Liver (tissue), 9 donors: ENCODE data around the gene SNCAIP. TPM values are rescaled to one million over a fixed set of nuclear protein-coding genes. Genes with fewer than 3 reads are reported as not detected.
A peak's percentile ranks its signal among the peaks of the same experiment; 100 is the strongest.

Experiments used
- DNase-seq: peaks from one replicate; pipeline ENCODE4 v3.0.0-alpha.2; 2017; ENCODE audit warnings: low spot score
- H3K27ac ChIP-seq, 2 donors: one replicate each; pipeline ENCODE4 v1.7.0; 2013; ENCODE audit warnings: inconsistent platforms in 2 of 2, low read length in 2 of 2, control low read depth in 1 of 2, low read depth in 1 of 2, mild to moderate bottlenecking in 1 of 2
- H3K27me3 ChIP-seq, 4 donors: one replicate each; pipeline versions ENCODE4 v1.6.1 to v1.7.0; 2013; ENCODE audit warnings: low read length in 3 of 4, inconsistent platforms in 1 of 4, mild to moderate bottlenecking in 1 of 4, moderate library complexity in 1 of 4; ENCODE audit not compliant: control insufficient read depth in 4 of 4, insufficient read depth in 4 of 4
- H3K36me3 ChIP-seq, 4 donors: one replicate each; pipeline versions ENCODE4 v1.6.1 to v1.7.0; 2013; ENCODE audit warnings: low read length in 3 of 4, mild to moderate bottlenecking in 3 of 4, low read depth in 1 of 4, moderate library complexity in 1 of 4; ENCODE audit not compliant: control insufficient read depth in 4 of 4, insufficient read depth in 3 of 4
- H3K4me1 ChIP-seq, 4 donors: one replicate each; pipeline versions ENCODE4 v1.6.1 to v1.7.0; 2013; ENCODE audit warnings: low read length in 3 of 4, mild to moderate bottlenecking in 3 of 4, moderate library complexity in 1 of 4; ENCODE audit not compliant: control insufficient read depth in 4 of 4, insufficient read depth in 4 of 4
- H3K4me3 ChIP-seq, 3 donors: one replicate each; pipeline versions ENCODE4 v1.6.1 to v1.7.0; 2013; ENCODE audit warnings: low read length in 3 of 3, control low read depth in 1 of 3, low read depth in 1 of 3, mild to moderate bottlenecking in 1 of 3
- H3K9ac ChIP-seq, 2 donors: one replicate each; pipeline ENCODE4 v1.7.0; 2013; ENCODE audit warnings: low read length in 2 of 2, mild to moderate bottlenecking in 2 of 2, moderate library complexity in 2 of 2, control low read depth in 1 of 2, low read depth in 1 of 2
- H3K9me3 ChIP-seq, 4 donors: one replicate each; pipeline versions ENCODE4 v1.6.1 to v1.7.0; 2013; ENCODE audit warnings: low read length in 3 of 4; ENCODE audit not compliant: control insufficient read depth in 4 of 4
- EGR1 ChIP-seq, 2 donors: IDR thresholded peaks; 2 replicates each; pipeline ENCODE4 v1.6.1; 2016 to 2018; ENCODE audit warnings: antibody characterized with exemption in 2 of 2, low read depth in 2 of 2
- FOXA1 ChIP-seq: IDR thresholded peaks from 2 replicates; pipeline ENCODE4 v1.6.1; 2016; ENCODE audit warnings: antibody characterized with exemption
- FOXA2 ChIP-seq: IDR thresholded peaks from 2 replicates; pipeline ENCODE4 v1.6.1; 2016; ENCODE audit warnings: antibody characterized with exemption
- GABPA ChIP-seq, 2 donors: IDR thresholded peaks in 1 of 2; conservative IDR thresholded peaks in 1 of 2; 2 replicates each; pipeline ENCODE4 v1.6.1; 2016; ENCODE audit warnings: antibody characterized with exemption in 2 of 2, mild to moderate bottlenecking in 1 of 2, moderate library complexity in 1 of 2
- HNF4A ChIP-seq, 2 donors: conservative IDR thresholded peaks; 2 replicates each; pipeline ENCODE4 v1.6.1; 2016; ENCODE audit warnings: antibody characterized with exemption in 2 of 2, mild to moderate bottlenecking in 2 of 2
- HNF4G ChIP-seq: IDR thresholded peaks from 2 replicates; pipeline ENCODE4 v1.6.1; 2016; ENCODE audit warnings: antibody characterized with exemption
- JUND ChIP-seq, 2 donors: IDR thresholded peaks; 2 replicates each; pipeline ENCODE4 v1.6.1; 2016; ENCODE audit warnings: antibody characterized with exemption in 2 of 2
- NR2F2 ChIP-seq: IDR thresholded peaks from 2 replicates; pipeline ENCODE4 v1.6.1; 2016; ENCODE audit warnings: antibody characterized with exemption
- RAD21 ChIP-seq, 2 donors: IDR thresholded peaks; 2 replicates each; pipeline ENCODE4 v1.6.1; 2016; ENCODE audit warnings: antibody characterized with exemption in 2 of 2, mild to moderate bottlenecking in 2 of 2
- RXRA ChIP-seq, 2 donors: IDR thresholded peaks; 2 replicates each; pipeline ENCODE4 v1.6.1; 2017 to 2018; ENCODE audit warnings: antibody characterized with exemption in 2 of 2, mild to moderate bottlenecking in 1 of 2
- SP1 ChIP-seq: IDR thresholded peaks from 2 replicates; pipeline ENCODE4 v1.6.1; 2018; ENCODE audit warnings: antibody characterized with exemption, mild to moderate bottlenecking
- TAF1 ChIP-seq: conservative IDR thresholded peaks from 2 replicates; pipeline ENCODE4 v1.6.1; 2016; ENCODE audit warnings: antibody characterized with exemption, mild to moderate bottlenecking
- YY1 ChIP-seq: IDR thresholded peaks from 2 replicates; pipeline ENCODE4 v1.6.1; 2016; ENCODE audit warnings: antibody characterized with exemption, mild to moderate bottlenecking
- WGBS: extraction: QIAGEN DNeasy Blood & Tissue Kit; methylation state at CpG from one replicate; pipeline ENCODE4 v1.1.7; 2013; 5-methylcytosine and 5-hydroxymethylcytosine counted together
- polyA plus RNA-seq, 2 donors: library from polyadenylated mRNA; stranded (reverse) in 1 of 2; unstranded in 1 of 2; fragments of 200-250 nt in 1 of 2; fragments of >200 nt in 1 of 2; fragmentation: Nextera tagmentation in 1 of 2; extraction: Ambion mirVana in 1 of 2; gene quantifications; one replicate each; pipeline versions ENCODE4 v1.2.1 to v1.2.3, GENCODE V29; 2013 to 2015
- total RNA-seq, 2 donors: library from RNA; depleted of rRNA; stranded (reverse); fragments of >200 nt; gene quantifications; one replicate each; pipeline ENCODE4 v1.2.3, GENCODE V29; 2014
- TF ChIP-seq, protein P1 (sequence below): fragments of 150-350 bp; IDR thresholded peaks from 2 replicates; pipeline ENCODE4 v1.5.1; 2017; ENCODE audit warnings: improper control_type of control experiment, low read depth, low read length; ENCODE audit not compliant: missing input control
- TF ChIP-seq, protein P2 (sequence below): IDR thresholded peaks from 2 replicates; pipeline ENCODE4 v1.6.1; 2016; ENCODE audit warnings: antibody characterized with exemption, mild to moderate bottlenecking
- TF ChIP-seq, protein P3 (sequence below): IDR thresholded peaks from 2 replicates; pipeline ENCODE4 v1.6.1; 2016; ENCODE audit warnings: antibody characterized with exemption
- TF ChIP-seq, protein P4 (sequence below): IDR thresholded peaks from 2 replicates; pipeline ENCODE4 v1.6.1; 2016; ENCODE audit warnings: antibody characterized with exemption
- TF ChIP-seq, protein P5 (sequence below): IDR thresholded peaks from 2 replicates; pipeline ENCODE4 v1.6.1; 2016; ENCODE audit warnings: antibody characterized with exemption
- donor health status: healthy.
- donor health status: healthy.
- donor health status: healthy.
- donor health status: healthy.
- donor health status: healthy.

Gene SNCAIP
- total RNA-seq (under 1 TPM; 0.50 to 0.98 TPM), polyA plus RNA-seq (1 to 10 TPM in 1 of 2 donors, under 1 TPM in 1; 0.17 to 2.1 TPM)

DNA sequence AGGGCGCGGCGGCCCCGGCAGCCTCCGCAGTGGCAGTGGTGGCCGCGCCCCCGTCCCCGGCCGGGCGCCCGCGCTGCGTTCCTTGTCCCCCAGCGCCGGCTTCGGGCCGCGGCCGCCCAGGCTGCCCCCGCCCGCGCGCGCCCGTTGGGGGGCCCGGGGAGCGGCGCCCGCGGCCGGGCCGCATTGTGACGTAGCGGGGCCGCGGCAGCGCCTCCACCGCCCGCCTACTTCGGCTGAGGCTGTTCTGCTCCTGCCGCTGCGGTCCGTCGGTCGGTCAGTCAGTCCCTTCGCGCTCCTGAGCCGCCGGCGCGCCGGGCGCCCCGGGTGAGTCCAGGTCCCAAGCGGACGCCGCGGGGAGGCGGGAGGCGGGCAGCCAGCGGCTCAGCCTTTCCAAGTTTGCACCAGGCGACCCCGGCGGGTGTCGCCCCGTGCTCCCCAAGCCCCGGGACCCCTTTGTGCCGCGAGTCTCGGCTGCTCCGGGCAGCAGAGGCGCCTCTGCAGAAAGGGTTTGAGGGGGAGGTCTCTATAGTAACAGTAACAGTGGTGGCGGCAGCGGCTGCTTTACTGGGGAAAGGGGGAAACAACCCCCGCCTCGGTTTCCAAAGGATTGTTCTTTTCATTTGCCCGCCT, at the start of gene SNCAIP:
Gene SNCAIP (plus strand): TSS at position 277 of the 630 bp plus-strand sequence. CDS start 78,898 bp downstream, outside the sequence.
- Histone ChIP-seq H3K4me3 (peak within 1 kb of the TSS; percentile 24 to 70 (median 27)), H3K4me1 (peaks cover 3 to 16% (median 13%) of the 10 kb centered on the region in 4 donors), H3K36me3 (no peaks in the 10 kb centered on the region), H3K27me3 (peaks cover 0 to 10% (median 3%) of the 10 kb centered on the region in 4 donors), H3K27ac (peak within 1 kb of the TSS; percentile 6 to 18), H3K9me3 (no peaks in the 10 kb centered on the region), H3K9ac (no peak within 1 kb of the TSS)
- WGBS, result 1% methylated on average over 78 of the region's 78 CpGs
- DNase-seq, result peak; percentile 39
- TF ChIP-seq SP1 (no peak), RAD21 (IDR thresholded peaks at IDR 0.05) (no peak)
- TF ChIP-seq, protein P1, sequence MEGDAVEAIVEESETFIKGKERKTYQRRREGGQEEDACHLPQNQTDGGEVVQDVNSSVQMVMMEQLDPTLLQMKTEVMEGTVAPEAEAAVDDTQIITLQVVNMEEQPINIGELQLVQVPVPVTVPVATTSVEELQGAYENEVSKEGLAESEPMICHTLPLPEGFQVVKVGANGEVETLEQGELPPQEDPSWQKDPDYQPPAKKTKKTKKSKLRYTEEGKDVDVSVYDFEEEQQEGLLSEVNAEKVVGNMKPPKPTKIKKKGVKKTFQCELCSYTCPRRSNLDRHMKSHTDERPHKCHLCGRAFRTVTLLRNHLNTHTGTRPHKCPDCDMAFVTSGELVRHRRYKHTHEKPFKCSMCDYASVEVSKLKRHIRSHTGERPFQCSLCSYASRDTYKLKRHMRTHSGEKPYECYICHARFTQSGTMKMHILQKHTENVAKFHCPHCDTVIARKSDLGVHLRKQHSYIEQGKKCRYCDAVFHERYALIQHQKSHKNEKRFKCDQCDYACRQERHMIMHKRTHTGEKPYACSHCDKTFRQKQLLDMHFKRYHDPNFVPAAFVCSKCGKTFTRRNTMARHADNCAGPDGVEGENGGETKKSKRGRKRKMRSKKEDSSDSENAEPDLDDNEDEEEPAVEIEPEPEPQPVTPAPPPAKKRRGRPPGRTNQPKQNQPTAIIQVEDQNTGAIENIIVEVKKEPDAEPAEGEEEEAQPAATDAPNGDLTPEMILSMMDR, result no peak

DNA sequence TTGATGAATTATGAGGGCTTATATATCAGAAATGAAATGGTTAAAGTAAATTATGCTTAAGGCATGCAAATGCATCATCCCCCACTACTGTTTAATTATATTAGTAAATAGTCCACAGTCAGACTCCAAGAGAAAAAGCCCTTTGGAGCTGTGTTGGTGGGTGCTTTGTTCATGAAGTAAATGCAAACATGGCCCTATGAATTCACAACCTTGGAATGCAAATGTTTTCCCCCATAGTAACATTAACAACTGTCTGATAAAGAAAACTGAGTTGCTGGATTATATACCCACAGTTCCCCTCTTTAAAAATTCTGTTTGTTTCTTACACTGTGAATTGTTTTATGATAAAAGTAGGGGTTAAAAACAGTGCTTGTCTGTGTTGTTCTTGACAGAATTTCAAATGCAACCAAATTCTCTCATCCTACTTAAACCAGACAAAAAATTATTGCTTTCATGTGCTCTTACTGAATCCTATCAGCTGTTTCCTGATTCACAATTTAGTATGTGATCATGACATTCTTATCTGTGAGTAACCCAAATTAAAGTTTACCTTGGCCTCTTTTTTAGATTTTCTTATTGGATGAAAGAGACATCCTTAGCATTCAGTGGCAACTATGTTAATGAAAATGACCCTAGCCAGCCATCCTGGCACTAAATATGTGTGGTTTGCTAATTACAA, 48.5 kb upstream of the SNCAIP start:
- H3K9me3 ChIP-seq, result no peaks in the 10 kb centered on the region
- peaks cover 0 to 2% (median 0%) of the 10 kb centered on the region in 4 donors for H3K27me3 ChIP-seq
- H3K4me1 ChIP-seq, result no peaks in the 10 kb centered on the region
- TF ChIP-seq TAF1 (no peak), FOXA1 (no peak), FOXA2 (no peak), HNF4A (conservative IDR thresholded peaks at IDR 0.05) (no peak), RAD21 (IDR thresholded peaks at IDR 0.05) (no peak), EGR1 (IDR thresholded peaks at IDR 0.05; ENCODE audit: low read depth in 2 of 2) (no peak), RXRA (IDR thresholded peaks at IDR 0.05) (no peak), SP1 (no peak), NR2F2 (no peak), GABPA (IDR thresholded peaks at IDR 0.05 in 1 of 2, conservative IDR thresholded peaks at IDR 0.05 in 1 of 2) (no peak), JUND (IDR thresholded peaks at IDR 0.05) (no peak), HNF4G (no peak), YY1 (no peak)
- TF ChIP-seq, protein P2, sequence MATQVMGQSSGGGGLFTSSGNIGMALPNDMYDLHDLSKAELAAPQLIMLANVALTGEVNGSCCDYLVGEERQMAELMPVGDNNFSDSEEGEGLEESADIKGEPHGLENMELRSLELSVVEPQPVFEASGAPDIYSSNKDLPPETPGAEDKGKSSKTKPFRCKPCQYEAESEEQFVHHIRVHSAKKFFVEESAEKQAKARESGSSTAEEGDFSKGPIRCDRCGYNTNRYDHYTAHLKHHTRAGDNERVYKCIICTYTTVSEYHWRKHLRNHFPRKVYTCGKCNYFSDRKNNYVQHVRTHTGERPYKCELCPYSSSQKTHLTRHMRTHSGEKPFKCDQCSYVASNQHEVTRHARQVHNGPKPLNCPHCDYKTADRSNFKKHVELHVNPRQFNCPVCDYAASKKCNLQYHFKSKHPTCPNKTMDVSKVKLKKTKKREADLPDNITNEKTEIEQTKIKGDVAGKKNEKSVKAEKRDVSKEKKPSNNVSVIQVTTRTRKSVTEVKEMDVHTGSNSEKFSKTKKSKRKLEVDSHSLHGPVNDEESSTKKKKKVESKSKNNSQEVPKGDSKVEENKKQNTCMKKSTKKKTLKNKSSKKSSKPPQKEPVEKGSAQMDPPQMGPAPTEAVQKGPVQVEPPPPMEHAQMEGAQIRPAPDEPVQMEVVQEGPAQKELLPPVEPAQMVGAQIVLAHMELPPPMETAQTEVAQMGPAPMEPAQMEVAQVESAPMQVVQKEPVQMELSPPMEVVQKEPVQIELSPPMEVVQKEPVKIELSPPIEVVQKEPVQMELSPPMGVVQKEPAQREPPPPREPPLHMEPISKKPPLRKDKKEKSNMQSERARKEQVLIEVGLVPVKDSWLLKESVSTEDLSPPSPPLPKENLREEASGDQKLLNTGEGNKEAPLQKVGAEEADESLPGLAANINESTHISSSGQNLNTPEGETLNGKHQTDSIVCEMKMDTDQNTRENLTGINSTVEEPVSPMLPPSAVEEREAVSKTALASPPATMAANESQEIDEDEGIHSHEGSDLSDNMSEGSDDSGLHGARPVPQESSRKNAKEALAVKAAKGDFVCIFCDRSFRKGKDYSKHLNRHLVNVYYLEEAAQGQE, result no peak
- TF ChIP-seq, protein P3, sequence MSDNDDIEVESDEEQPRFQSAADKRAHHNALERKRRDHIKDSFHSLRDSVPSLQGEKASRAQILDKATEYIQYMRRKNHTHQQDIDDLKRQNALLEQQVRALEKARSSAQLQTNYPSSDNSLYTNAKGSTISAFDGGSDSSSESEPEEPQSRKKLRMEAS, result no peak
- TF ChIP-seq, protein P1, result no peak
- TF ChIP-seq, protein P4, sequence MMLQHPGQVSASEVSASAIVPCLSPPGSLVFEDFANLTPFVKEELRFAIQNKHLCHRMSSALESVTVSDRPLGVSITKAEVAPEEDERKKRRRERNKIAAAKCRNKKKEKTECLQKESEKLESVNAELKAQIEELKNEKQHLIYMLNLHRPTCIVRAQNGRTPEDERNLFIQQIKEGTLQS, result no peak
- TF ChIP-seq, protein P5, sequence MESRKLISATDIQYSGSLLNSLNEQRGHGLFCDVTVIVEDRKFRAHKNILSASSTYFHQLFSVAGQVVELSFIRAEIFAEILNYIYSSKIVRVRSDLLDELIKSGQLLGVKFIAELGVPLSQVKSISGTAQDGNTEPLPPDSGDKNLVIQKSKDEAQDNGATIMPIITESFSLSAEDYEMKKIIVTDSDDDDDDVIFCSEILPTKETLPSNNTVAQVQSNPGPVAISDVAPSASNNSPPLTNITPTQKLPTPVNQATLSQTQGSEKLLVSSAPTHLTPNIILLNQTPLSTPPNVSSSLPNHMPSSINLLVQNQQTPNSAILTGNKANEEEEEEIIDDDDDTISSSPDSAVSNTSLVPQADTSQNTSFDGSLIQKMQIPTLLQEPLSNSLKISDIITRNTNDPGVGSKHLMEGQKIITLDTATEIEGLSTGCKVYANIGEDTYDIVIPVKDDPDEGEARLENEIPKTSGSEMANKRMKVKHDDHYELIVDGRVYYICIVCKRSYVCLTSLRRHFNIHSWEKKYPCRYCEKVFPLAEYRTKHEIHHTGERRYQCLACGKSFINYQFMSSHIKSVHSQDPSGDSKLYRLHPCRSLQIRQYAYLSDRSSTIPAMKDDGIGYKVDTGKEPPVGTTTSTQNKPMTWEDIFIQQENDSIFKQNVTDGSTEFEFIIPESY, result no peak
- no peak for DNase-seq
- no peaks in the 10 kb centered on the region for H3K36me3 ChIP-seq
- H3K27ac ChIP-seq, result no peak overlapping the region
- H3K9ac ChIP-seq, result no peak overlapping the region
- H3K4me3 ChIP-seq, result no peak overlapping the region
